ENCODE measurements around the gene CSF3.

GRCh38 chr17:39979893-39980350, 35.3 kb upstream of the CSF3 start:
- TF ChIP-seq CTCF (IDR thresholded peaks at IDR 0.05; ENCODE audit: insufficient read depth, low read length, poor library complexity, severe bottlenecking) (no peak), EZH2phosphoT487 (conservative IDR thresholded peaks at IDR 0.05; ENCODE audit: low read length) (no peak)

Data from SU-DHL-6 (cell line).